Gastrocnemius medialis (tissue), 4 donors: ENCODE results near the gene ENOX1.
"Not testable (repeated sequence)": the region's sequence is repeated elsewhere in the genome, so short reads cannot be mapped to it uniquely, and the experiment has no call there.

ENCODE experiments used
- POLR2A ChIP-seq, 2 donors: fragments of 450-650 bp; IDR thresholded peaks; one replicate each; pipeline ENCODE4 v1.6.1; 2017; ENCODE audit warnings: antibody characterized with exemption in 2 of 2, mild to moderate bottlenecking in 2 of 2, moderate library complexity in 2 of 2
- TF ChIP-seq, protein P1 (sequence below), 5 experiments: fragments of 450-650 bp in 3 of 5; fragments of 200-600 bp in 2 of 5; sonication (generic) in 2 of 5; IDR thresholded peaks in 4 of 5; conservative IDR thresholded peaks in 1 of 5; 1 replicate in 4 of 5; 2 replicates in 1 of 5; pipeline ENCODE4 v1.5.1; 2016 to 2019; ENCODE audit warnings: antibody characterized with exemption in 5 of 5, mild to moderate bottlenecking in 3 of 5, moderate library complexity in 3 of 5

DNA sequence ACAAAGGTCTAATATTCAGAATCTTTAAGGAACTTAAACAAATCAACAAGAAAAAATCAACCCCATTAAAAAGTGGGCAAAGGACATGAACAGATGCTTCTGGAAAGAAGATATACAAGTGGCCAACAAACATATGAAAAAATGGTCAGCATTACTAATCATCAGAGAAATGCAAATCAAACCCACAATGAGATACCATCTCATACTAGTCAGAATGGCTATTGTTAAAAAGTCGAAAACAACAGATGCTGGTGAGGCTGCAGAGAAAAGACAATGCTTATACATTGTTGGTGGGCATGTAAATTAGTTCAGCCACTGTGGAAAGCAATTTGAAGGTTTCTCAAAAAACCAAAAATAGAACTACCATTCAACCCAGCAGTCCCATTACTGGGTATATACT lies 37.9 kb upstream of the ENOX1 start:
- TF ChIP-seq, protein P1, sequence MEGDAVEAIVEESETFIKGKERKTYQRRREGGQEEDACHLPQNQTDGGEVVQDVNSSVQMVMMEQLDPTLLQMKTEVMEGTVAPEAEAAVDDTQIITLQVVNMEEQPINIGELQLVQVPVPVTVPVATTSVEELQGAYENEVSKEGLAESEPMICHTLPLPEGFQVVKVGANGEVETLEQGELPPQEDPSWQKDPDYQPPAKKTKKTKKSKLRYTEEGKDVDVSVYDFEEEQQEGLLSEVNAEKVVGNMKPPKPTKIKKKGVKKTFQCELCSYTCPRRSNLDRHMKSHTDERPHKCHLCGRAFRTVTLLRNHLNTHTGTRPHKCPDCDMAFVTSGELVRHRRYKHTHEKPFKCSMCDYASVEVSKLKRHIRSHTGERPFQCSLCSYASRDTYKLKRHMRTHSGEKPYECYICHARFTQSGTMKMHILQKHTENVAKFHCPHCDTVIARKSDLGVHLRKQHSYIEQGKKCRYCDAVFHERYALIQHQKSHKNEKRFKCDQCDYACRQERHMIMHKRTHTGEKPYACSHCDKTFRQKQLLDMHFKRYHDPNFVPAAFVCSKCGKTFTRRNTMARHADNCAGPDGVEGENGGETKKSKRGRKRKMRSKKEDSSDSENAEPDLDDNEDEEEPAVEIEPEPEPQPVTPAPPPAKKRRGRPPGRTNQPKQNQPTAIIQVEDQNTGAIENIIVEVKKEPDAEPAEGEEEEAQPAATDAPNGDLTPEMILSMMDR (IDR thresholded peaks at IDR 0.05 in 4 of 5, conservative IDR thresholded peaks at IDR 0.05 in 1 of 5) = not testable (repeated sequence)
- not testable (repeated sequence) for TF ChIP-seq POLR2A (IDR thresholded peaks at IDR 0.05)
